Osteoblast (primary cell): ENCODE data around the gene DYNLRB1. TPM values are rescaled to one million over a fixed set of nuclear protein-coding genes. Genes with fewer than 3 reads are reported as not detected.
A peak's percentile ranks its signal among the peaks of the same experiment; 100 is the strongest.

Experiments
- DNase-seq: peaks from one replicate; pipeline ENCODE4 v3.0.0; 2011; ENCODE audit warnings: low spot score, mixed read lengths; ENCODE audit not compliant: insufficient read length; ENCODE audit errors: missing footprints
- H2AFZ ChIP-seq: 2 replicates; pipeline ENCODE4 v1.6.0; 2011; ENCODE audit warnings: mild to moderate bottlenecking, low read length
- H3K27ac ChIP-seq: 2 replicates; pipeline ENCODE4 v1.5.1; 2011; ENCODE audit warnings: mild to moderate bottlenecking, low read depth, low read length, moderate library complexity
- H3K27me3 ChIP-seq: 2 replicates; pipeline ENCODE4 v1.6.0; 2012; ENCODE audit warnings: mild to moderate bottlenecking, control low read depth, inconsistent platforms, low read length, moderate library complexity; ENCODE audit not compliant: insufficient read depth
- H3K36me3 ChIP-seq: 2 replicates; pipeline ENCODE4 v1.5.1; 2011; ENCODE audit warnings: mild to moderate bottlenecking, low read length, control low read depth, moderate library complexity; ENCODE audit not compliant: insufficient read depth
- H3K4me1 ChIP-seq: 2 replicates; pipeline ENCODE4 v1.5.1; 2011; ENCODE audit warnings: mild to moderate bottlenecking, low read length, control low read depth, moderate library complexity; ENCODE audit not compliant: insufficient read depth
- H3K4me2 ChIP-seq: 2 replicates; pipeline ENCODE4 v1.6.0; 2011; ENCODE audit warnings: mild to moderate bottlenecking, low read length; ENCODE audit not compliant: insufficient read depth
- H3K4me3 ChIP-seq: fragments of 200-600 bp; sonication (generic); 3 replicates; pipeline ENCODE4 v1.5.1; 2012; ENCODE audit warnings: mild to moderate bottlenecking, low read length, inconsistent platforms; ENCODE audit not compliant: insufficient read depth
- H3K79me2 ChIP-seq: 2 replicates; pipeline ENCODE4 v1.6.0; 2012; ENCODE audit warnings: mild to moderate bottlenecking, low read length, control low read depth, inconsistent platforms; ENCODE audit not compliant: insufficient read depth
- H3K9me3 ChIP-seq: 2 replicates; pipeline ENCODE4 v1.5.1; 2011; ENCODE audit warnings: low read depth, low read length, control low read depth
- H4K20me1 ChIP-seq: 2 replicates; pipeline ENCODE4 v1.6.0; 2012; ENCODE audit warnings: mild to moderate bottlenecking, low read length, control low read depth; ENCODE audit not compliant: insufficient read depth
- total RNA-seq: library from RNA; depleted of rRNA; stranded (reverse); fragments of >200 nt; gene quantifications from 2 replicates; pipeline ENCODE4 v1.2.3, GENCODE V29; 2012
- TF ChIP-seq, protein P1 (sequence below): IDR thresholded peaks from 2 replicates; pipeline ENCODE4 v1.5.1; 2011; ENCODE audit warnings: mild to moderate bottlenecking, low read depth, low read length, moderate library complexity; ENCODE audit errors: extremely low read depth

DYNLRB1 gene
- total RNA-seq, 1 donor: 51.0 TPM

DNA sequence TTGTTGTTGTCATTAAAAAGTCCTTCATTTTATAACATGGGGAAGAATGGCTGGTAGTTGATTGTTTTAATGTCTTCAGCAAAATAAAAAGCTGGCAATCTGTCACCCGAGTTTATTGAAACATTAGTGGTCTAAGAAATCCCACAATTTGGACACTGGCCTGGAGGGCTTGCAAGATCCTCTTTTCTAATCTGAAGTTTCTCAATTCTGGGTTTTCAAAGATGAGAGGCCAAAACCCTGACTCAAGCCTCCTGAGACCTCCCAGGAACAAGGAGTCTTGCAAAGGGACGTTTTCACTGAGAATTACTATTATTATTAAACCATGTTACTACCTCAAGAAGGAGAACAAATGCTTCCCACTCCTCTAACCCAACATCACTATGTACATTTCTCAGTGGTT is 61.8 kb downstream of the DYNLRB1 start:
- DNase-seq: no peak
- no peak overlapping the region for H2AFZ ChIP-seq
- no peaks in the 10 kb centered on the region for H3K27me3 ChIP-seq
- no peak overlapping the region for H3K4me3 ChIP-seq
- no peaks in the 10 kb centered on the region for H3K9me3 ChIP-seq
- H3K79me2 ChIP-seq: no peaks in the 10 kb centered on the region
- peaks cover 40% of the 10 kb centered on the region for H3K4me1 ChIP-seq
- peaks cover 9% of the 10 kb centered on the region for H3K36me3 ChIP-seq
- H3K4me2 ChIP-seq: no peak overlapping the region
- no peaks in the 10 kb centered on the region for H4K20me1 ChIP-seq
- TF ChIP-seq, protein P1, sequence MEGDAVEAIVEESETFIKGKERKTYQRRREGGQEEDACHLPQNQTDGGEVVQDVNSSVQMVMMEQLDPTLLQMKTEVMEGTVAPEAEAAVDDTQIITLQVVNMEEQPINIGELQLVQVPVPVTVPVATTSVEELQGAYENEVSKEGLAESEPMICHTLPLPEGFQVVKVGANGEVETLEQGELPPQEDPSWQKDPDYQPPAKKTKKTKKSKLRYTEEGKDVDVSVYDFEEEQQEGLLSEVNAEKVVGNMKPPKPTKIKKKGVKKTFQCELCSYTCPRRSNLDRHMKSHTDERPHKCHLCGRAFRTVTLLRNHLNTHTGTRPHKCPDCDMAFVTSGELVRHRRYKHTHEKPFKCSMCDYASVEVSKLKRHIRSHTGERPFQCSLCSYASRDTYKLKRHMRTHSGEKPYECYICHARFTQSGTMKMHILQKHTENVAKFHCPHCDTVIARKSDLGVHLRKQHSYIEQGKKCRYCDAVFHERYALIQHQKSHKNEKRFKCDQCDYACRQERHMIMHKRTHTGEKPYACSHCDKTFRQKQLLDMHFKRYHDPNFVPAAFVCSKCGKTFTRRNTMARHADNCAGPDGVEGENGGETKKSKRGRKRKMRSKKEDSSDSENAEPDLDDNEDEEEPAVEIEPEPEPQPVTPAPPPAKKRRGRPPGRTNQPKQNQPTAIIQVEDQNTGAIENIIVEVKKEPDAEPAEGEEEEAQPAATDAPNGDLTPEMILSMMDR: no peak
- peak overlapping the region; percentile 74 for H3K27ac ChIP-seq

DNA sequence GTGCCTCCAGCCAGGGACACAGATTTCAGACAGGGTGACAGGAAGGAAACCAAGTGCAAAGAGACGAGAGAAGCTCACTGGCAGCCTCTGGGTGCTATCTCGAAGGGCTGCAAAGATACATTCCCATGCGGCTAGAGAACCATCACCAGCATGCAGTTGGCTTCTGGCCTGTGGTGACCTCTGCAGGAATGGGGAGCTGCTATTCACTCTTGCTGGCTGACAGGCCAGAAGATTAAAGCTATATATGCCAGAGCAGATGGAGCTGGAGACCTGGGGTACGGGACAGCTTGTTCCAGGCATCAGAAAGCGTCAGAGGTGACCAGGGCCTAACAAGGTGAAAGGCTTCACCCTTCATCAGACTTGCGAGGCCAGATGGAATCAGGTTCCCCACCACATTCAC is 62.3 kb downstream of the DYNLRB1 start:
- Histone ChIP-seq H3K36me3 (peaks cover 9% of the 10 kb centered on the region), H2AFZ (no peak overlapping the region), H3K9me3 (no peaks in the 10 kb centered on the region), H3K27ac (peak overlapping the region; percentile 74), H3K4me3 (no peak overlapping the region), H3K27me3 (no peaks in the 10 kb centered on the region), H4K20me1 (no peaks in the 10 kb centered on the region), H3K4me2 (no peak overlapping the region), H3K79me2 (no peaks in the 10 kb centered on the region), H3K4me1 (peaks cover 40% of the 10 kb centered on the region)
- no peak for DNase-seq
- TF ChIP-seq, protein P1: no peak

DNA sequence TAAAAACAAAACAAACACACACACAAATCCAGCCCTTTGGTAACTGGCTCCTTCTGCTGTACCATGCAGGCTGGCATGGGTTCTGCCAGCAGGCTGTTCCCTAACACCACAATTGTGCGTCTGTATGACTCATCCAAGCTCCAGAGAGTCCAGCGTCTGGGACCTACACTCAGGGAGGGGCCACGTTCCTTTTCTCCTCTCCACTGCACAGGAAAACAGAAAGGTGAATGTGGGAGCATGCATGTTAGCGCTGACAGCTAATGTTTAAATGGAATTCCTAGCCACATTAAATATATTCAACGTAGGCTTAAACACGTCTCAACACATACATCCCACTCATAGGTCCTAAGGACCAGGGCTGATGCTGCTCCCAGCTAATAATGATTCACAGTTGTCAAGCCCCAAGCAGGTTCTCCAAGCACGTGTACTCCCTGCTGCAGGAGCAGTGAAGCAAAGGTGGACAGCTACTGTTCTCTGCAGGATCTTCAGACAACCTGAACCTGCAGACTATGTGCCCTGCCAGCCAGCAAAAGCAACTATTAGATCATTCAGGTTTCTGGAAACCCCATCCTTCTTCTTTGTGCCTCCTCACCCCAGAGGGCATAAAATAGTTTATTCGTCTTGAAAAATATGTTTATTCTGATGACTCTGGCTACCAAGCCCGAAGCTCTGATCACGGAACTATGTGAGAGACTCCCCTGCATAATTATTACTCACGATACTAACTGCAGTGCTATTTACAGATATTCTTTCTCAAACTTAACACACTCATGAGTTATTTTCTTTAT is 63.2 kb downstream of the DYNLRB1 start:
- Histone ChIP-seq H3K27ac (peak overlapping the region; percentile 74), H3K79me2 (no peaks in the 10 kb centered on the region), H3K9me3 (no peaks in the 10 kb centered on the region), H4K20me1 (no peaks in the 10 kb centered on the region), H3K4me3 (peak overlapping the region; percentile 2), H3K36me3 (peaks cover 9% of the 10 kb centered on the region), H3K4me1 (peaks cover 40% of the 10 kb centered on the region), H3K4me2 (peak overlapping the region; percentile 64), H3K27me3 (no peaks in the 10 kb centered on the region), H2AFZ (no peak overlapping the region)
- DNase-seq: no peak
- TF ChIP-seq, protein P1: peak; percentile 92
